ENCODE results near the gene NRXN3. TPM values are rescaled to one million over a fixed set of nuclear protein-coding genes. Genes with fewer than 3 reads are reported as not detected.

Gene NRXN3
- total and polyA plus RNA-seq, 4 donors = 0.07 to 1.2 (median 0.23) TPM

DNA sequence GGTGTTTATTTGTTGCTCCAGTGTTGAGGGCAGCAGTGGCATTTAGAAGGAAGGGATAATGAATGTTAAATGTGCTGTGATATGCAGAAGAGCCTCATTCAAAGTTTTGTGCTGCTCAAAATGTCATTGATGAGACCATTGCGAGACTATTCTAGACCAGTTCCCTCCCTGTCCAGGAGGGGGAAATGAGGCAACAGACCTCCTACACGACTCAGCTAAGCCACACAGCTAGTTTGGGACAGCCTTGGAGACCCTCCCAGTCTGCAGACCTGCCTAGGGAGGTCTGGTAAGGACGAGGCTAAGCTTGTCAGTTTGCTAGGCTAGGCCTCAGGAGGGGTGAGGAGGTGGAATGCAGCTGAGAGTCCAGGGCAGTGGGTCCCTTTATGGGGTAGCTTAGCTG is 116.0 kb downstream of the NRXN3 start:
- no peak for TF ChIP-seq TAF1 (conservative IDR thresholded peaks at IDR 0.05)
- TF ChIP-seq HNF4A (conservative IDR thresholded peaks at IDR 0.05) = no peak
- TF ChIP-seq, protein P1, sequence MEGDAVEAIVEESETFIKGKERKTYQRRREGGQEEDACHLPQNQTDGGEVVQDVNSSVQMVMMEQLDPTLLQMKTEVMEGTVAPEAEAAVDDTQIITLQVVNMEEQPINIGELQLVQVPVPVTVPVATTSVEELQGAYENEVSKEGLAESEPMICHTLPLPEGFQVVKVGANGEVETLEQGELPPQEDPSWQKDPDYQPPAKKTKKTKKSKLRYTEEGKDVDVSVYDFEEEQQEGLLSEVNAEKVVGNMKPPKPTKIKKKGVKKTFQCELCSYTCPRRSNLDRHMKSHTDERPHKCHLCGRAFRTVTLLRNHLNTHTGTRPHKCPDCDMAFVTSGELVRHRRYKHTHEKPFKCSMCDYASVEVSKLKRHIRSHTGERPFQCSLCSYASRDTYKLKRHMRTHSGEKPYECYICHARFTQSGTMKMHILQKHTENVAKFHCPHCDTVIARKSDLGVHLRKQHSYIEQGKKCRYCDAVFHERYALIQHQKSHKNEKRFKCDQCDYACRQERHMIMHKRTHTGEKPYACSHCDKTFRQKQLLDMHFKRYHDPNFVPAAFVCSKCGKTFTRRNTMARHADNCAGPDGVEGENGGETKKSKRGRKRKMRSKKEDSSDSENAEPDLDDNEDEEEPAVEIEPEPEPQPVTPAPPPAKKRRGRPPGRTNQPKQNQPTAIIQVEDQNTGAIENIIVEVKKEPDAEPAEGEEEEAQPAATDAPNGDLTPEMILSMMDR (IDR thresholded peaks at IDR 0.05; ENCODE audit: low read depth, low read length, missing input control) = no peak
- no peak for TF ChIP-seq FOXA2 (IDR thresholded peaks at IDR 0.05)
- TF ChIP-seq REST (IDR thresholded peaks at IDR 0.05) = no peak
- no peak for TF ChIP-seq RXRA (IDR thresholded peaks at IDR 0.05)
- TF ChIP-seq EGR1 (IDR thresholded peaks at IDR 0.05; ENCODE audit: low read depth in 2 of 2) = no peak
- TF ChIP-seq ZBTB33 (IDR thresholded peaks at IDR 0.05) = no peak
- no peak for TF ChIP-seq HNF4G (IDR thresholded peaks at IDR 0.05)
- TF ChIP-seq, protein P2, sequence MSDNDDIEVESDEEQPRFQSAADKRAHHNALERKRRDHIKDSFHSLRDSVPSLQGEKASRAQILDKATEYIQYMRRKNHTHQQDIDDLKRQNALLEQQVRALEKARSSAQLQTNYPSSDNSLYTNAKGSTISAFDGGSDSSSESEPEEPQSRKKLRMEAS (IDR thresholded peaks at IDR 0.05) = no peak
- no peak for TF ChIP-seq GABPA (IDR thresholded peaks at IDR 0.05 in 1 of 2, conservative IDR thresholded peaks at IDR 0.05 in 1 of 2)
- TF ChIP-seq NR2F2 (IDR thresholded peaks at IDR 0.05) = no peak
- TF ChIP-seq JUND (IDR thresholded peaks at IDR 0.05) = no peak
- no peak for TF ChIP-seq YY1 (IDR thresholded peaks at IDR 0.05)
- TF ChIP-seq RAD21 (IDR thresholded peaks at IDR 0.05) = no peak
- TF ChIP-seq, protein P3, sequence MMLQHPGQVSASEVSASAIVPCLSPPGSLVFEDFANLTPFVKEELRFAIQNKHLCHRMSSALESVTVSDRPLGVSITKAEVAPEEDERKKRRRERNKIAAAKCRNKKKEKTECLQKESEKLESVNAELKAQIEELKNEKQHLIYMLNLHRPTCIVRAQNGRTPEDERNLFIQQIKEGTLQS (IDR thresholded peaks at IDR 0.05) = no peak
- no peak for TF ChIP-seq SP1 (IDR thresholded peaks at IDR 0.05)
- WGBS = 43% methylated on average over 3 of the region's 3 CpGs

More for the DNA sequence above, 116.0 kb downstream of the NRXN3 start:
- no peaks in the 10 kb centered on the region for H3K27me3 ChIP-seq (ENCODE audit: control insufficient read depth in 4 of 4, insufficient read depth in 4 of 4, low read length in 3 of 4)
- no peak overlapping the region for H3K27ac ChIP-seq (ENCODE audit: low read depth in 1 of 2, low read length in 2 of 2)
- no peaks in the 10 kb centered on the region for H3K4me1 ChIP-seq (ENCODE audit: control insufficient read depth in 4 of 4, insufficient read depth in 4 of 4, low read length in 3 of 4)
- H3K36me3 ChIP-seq (ENCODE audit: control insufficient read depth in 4 of 4, insufficient read depth in 3 of 4, low read depth in 1 of 4, low read length in 3 of 4) = no peaks in the 10 kb centered on the region
- H3K9me3 ChIP-seq (ENCODE audit: control insufficient read depth in 4 of 4, low read length in 3 of 4) = peaks cover 0 to 6% (median 0%) of the 10 kb centered on the region in 4 donors
- DNase-seq (ENCODE audit: low spot score) = no peak
- no peak overlapping the region for H3K9ac ChIP-seq (ENCODE audit: low read depth in 1 of 2, low read length in 2 of 2)
- H3K4me3 ChIP-seq (ENCODE audit: low read depth in 1 of 3, low read length in 3 of 3) = no peak overlapping the region
